CD4-positive, alpha-beta T cell treated with Interleukin-4 for 1 hour (primary cell): ENCODE data around the gene KCNT2.
A peak's percentile ranks its signal among the peaks of the same experiment; 100 is the strongest.
"Not testable (repeated sequence)": the region's sequence is repeated elsewhere in the genome, so short reads cannot be mapped to it uniquely, and the experiment has no call there.

Experiments
- DNase-seq, 2 donors: peaks; one replicate each; pipeline ENCODE4 v3.0.0-alpha.2; 2020 to 2022

Gene KCNT2

DNA sequence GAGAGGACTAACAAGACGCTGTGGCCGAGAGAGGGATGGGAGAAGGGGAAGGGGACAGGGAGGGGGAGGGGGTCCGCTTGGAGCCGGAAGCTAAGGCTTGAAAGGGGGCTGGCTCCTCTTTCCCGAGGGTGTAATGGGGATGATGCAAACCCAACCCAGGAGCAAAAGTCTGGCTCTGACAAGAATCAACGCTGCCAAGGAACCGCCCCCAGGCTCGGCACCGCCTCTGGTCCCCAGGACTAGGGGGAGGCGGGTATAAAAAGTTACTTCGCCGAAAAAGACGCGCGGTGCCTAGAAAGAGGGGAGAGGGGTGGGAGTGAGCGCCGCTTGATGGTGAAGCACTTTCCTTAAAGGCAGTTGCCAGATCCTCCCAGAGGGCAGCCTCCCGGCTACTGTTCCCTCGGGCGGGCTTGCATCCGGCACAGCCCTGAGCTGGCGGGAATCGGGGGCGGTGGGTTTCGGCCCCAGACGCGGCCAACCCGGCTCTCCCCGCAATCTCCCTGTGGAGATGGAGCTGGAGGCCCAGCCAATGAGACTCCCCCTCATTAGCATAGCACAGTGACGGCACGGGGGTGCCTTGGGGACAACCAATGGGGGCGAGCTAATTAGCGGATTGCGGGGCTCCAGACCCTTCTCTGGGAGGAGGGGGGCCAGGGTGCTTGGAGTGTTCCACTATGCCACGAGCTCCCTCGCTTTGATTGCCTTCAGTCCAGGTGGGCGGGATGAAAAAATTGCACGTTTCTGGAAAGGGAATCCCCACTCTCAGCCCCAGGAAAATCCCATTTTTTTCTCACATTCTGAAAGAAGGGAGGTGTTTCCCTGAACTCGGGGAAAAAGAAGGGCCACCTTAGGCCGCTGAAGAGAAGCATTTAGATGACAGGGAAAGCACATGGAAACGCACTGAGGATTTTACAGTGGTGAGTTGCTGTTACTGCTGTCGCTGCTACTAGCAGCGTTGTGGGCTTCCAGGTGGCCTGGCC is at the start of gene KCNT2:
Gene KCNT2, minus strand, starts transcription at position 51 of the 980 bp plus-strand sequence. CDS start 131 bp downstream, outside the sequence.
- DNase-seq: peak in 1 of 2 donors; percentile 5

DNA sequence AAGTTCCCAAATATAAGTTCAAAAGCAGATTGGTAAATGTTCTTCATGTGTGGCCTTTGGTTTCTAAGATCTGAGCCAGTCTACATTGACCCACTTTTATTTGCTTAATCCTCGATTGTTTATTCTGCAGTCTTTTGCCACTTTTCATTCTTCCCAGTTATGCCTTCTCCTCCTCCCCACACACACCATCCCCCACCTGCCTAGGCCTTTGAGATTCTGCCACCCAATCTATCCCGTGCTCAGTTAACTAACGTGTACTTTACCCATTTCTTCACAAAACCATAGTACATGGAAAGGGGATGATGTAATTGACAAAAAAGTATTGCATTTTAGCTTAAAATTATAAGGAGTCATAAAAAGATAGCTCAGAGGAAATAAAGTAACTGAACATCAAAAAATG is 47.3 kb upstream of the KCNT2 start:
- no peak for DNase-seq

DNA sequence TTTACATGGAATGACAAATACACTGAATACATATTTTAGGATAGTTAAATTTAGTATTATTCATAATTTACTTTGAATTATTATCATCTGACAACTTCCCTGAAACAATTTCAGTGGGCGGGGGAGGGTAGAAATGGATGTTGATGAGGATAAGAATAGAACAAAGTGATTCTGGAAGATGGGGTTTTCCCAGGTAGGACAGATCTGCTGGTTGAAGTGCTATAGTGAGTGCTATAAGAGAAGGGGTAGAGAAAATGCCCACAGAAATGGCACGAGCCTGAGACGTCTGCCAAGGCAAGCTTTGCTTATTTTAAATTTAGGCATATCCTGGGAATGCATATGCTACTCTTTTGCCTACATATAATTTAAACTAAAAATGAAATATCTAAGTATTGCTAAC is 46.8 kb upstream of the KCNT2 start:
- DNase-seq: no peak

DNA sequence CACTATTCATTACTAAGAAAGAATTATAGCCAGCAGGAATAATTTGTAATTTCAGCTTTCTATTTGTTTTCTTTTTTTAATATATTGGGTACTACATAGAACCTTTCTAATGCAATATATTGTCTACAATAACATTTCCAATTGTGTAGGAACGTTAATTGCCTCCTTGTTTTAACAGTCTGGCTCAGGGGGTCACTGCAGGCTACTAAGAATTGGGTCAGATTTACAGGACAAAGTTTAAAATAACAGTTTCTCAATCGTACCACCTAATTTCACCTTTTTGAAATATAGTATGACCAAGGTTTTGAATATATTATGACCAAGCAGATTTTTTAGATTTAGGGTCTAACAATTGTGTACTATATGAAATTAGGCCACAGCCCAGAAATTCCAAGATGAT is 46.0 kb upstream of the KCNT2 start:
- no peak for DNase-seq

DNA sequence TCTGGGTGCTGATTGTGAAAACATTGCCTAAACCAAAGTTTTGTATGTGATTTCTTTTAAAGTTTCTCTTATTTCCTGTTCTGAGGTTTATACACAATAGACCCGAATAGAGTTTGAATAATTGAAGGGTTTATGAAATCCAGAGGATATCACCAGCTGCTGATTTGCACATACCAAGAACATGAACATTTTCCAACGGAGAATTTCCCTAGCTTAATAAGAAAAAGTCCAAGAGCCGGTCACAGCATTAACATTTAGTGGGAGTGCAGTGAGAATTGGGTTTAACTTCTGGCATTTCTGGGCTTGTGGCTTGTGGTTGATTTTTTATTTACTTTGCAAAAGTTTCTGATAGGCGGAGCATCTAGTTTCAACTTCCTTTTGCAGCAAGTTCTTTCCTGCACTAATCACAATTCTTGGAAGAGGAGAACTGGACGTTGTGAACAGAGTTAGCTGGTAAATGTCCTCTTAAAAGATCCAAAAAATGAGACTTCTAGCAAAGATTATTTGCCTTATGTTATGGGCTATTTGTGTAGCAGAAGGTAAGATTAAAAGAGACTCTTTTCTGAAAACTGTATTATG is 43.5 kb upstream of the KCNT2 start, which contains the start of gene CFH:
Gene CFH, plus strand, starts transcription at position 407 of the 579 bp plus-strand sequence. Its CDS starts 75 bp downstream, at position 482.
- DNase-seq: peak in 1 of 2 donors; percentile 31

DNA sequence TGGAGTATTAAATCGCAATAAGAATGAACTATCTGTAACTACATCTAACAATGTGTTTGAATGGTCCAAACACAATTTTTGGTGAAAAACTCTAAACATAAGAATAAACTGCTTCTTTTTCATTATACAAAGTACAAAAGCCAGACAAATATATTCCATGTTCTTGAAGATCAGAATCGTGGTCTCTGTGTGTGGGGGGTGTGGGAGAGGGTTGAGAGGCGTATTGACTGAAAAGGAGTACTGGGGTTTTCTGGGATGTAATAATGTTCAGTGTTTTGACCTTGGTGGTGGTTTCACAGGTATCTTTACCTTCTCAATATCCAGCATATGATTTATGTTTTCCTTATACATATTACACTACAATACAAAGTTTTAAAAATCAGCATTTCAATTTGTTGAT is 42.8 kb upstream of the KCNT2 start:
- DNase-seq: no peak

DNA sequence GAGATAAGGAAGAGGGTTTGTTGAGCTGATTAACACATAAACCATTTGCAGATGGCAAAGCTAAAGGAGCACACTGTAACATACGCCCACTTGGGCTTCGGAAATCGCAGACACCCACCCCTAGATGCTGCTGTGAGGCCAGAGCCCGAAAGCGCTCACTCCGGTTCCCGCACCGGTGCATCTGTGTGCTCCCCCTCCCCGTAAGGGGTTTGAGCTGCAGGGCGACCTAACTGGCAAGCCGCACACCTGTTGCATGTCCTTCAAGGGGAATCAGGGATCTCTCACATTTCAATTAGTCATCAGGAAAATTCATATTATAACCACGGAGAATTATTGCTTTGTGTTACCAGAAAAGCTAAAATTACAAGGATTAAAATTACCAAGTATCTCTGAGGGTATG is 42.2 kb upstream of the KCNT2 start:
- no peak for DNase-seq

DNA sequence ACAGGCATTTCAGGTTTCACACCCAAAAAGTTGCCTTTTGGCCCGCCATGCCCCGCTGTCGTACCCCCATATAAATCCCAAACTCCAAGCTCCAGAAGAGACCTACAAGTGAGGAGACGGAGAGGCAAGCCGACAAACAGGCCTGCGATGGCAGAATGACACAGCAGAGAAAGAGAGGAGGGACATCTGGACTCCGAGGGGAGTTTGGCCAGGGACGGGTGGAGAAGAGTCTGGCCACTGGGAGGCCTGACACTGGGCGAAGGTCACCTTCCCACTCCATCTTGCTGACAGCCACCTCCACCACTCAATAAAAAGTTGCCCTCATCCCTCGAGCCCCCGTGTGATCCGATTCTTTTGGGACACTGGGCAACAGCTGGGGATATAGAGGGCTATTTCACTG is 41.8 kb upstream of the KCNT2 start:
- DNase-seq: no peak

DNA sequence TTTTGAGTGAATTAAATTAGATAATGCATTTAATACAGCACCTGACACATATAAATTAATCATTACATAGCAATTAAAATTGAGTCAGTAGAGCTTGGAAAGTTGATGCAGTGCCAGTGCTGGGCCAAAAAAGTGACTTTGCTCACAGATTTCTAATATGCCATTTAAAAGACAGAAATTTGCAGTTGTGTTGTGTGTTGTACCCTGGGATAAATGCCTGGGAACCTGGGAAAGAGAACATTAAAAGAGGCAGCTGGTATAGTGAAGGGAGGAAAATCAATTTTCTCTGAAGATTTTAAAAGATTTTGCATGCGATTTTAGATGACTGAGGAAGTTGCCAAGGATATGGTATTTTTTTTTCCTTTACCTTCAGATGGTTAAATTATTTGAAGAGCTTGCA is 32.7 kb upstream of the KCNT2 start:
- DNase-seq: no peak

DNA sequence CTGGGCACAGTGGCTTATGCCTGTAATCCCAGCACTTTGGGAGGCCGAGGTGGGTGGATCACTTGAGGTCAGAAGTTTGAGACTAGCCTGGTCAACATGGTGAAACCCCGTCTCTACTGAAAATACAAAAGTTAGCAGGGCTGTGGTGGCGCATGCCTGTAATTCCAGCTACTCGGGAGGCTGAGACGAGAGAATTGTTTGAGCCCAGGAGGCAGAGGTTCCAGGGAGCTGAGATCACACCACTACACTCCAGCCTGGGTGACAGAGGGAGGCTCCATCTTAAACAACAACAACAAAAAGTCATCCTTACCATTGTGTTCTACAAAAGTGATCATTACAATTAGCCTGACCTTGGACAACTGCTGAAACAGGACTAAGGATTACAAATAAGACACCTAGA is 31.1 kb upstream of the KCNT2 start:
- not testable (repeated sequence) for DNase-seq

DNA sequence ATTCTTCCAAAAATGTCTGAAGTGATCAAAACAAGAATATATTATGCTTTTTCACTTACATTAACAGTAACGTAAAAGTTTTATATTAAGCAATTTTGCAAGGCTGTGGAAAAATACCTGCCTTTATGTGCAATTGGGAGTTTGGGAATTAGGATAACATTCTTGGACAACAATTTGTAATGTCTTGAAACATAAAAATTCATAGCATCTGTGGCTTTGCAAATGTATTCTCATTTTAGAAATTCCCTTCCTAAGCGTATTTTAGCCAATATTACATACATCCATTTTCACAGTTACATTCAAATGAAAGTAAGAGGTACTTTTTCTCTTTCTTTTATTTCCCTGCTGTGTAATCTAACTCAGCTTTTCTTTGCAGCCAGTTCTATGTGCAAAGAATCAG is 30.2 kb upstream of the KCNT2 start:
- DNase-seq: no peak

DNA sequence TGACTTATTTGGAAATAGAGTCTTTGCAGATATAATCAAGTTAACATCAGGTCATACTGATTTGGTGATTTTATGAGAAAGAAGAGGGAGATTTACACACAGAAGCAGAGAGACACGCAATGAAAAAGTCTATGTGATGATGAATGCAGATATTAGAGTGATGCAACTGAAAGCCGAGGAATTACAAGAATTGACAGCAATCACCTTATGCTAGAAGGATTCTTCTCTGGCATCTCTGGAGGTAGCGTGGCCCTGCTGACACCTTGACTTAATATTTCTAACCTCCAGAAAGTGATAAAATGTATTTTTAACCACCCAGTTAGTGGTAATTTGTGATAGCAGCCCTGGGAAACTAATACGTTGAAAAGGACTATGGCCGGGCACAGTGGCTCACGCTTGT is 29.4 kb upstream of the KCNT2 start:
- DNase-seq: no peak

DNA sequence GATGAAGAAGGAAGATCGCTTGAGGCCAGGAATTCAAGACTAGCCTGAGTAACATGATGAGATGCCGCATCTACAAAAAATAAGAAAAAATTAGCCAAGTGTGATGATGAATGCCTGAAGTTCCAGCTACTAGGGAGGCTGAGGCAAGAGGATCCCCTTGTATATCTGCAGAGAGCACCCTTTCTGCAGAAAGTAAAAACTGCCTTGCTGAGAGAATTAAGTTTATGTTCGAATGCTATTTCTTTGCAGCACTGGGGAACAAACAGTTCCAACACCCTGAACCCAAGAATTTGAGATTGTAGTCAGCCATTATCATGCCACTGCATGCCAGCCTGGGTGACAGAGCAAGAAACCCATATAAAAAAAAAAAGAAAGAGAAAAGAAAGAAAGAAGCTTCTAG is 20.6 kb upstream of the KCNT2 start:
- no peak for DNase-seq

DNA sequence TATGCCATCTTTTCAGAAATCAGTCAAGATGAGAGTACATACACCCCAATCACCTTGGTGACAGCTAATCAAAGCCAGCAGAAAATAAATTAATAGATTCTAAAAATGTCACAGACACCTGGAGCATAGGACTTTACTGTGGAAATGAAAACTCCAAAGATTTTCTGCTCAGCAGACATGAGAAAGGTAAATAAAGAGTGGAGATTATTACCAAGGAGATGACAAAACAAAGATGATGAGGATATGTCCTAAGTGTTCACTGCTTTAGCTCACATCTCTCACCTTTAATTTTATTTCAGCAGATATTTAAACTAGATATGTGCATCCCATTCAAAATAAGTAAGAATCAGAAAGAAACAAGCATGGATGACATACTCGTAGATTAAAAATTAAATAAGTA is 14.8 kb upstream of the KCNT2 start:
- DNase-seq: no peak

DNA sequence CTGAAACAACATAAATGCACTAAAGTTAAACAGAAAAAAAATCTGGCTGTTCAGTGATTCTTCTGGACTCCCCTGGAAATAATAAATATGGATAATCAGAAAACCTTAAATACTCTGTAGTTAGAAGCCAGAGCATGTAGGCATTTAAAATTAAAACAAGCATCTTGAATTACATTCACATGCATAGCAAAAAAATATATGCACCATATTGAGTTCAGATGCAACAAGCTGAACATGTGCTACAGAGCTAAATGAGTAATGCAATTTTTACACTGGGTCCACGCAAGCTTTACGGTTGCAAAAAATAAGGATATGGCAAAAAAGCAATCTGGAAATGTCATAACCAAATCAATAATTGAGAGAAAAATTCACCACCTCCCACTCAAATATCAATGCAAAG is 11.5 kb upstream of the KCNT2 start:
- DNase-seq: no peak

DNA sequence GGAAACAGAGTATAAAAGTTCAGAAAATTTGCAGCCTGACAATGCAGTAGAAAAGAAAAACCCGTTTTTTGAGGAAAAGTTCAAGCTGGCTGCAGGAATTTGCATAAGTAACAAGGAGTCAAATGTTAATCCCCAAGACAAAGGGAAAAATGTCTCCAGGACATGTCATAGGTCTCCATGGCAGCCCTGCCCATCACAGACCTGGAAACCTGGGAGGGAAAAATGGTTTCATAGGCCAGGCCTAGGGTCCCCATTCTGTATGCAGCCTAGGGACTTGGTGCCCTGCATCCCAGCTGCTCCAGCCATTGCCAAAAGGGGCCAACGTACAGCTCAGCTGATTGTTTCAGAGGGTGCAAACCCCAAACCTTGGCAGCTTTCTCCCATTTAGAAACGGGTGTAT is 3.6 kb upstream of the KCNT2 start:
- DNase-seq: no peak

DNA sequence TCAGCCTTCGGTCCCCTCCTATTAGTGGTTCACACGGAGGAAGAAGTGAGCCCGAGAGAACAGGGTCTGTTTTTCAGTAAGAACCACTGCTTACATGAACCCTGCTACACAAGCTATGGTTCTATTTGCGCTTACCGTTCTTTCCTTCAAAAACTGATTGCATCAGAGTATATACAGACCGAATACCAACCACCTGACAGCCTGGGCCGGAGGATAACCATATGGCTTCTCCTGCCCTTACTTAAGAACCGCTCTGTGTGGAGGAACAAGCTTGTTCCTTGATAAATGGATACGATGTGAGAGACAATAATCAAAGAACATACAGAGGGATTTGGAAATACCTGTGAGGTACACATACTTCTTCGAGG is 1.1 kb upstream of the KCNT2 start:
- DNase-seq: no peak

DNA sequence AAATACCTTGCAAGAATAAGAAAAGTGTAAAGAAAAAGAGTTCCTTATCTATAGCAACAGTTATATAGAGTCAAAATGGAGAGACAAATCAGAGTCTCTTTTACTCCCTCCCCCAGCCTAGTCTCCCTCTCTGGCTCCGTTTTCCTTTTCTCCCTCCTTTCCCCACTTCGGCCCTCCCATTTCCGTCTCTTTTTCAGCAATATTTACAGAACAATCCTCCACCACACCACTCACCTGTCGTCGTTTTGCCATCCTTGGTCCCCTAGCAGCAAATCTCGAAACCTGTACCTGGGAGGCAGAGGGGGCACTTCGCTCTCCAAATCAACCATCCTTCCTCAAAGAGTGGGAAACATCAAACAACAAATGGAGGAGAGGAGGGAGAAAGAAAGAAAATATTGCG is 259 bp downstream of the KCNT2 start:
- no peak for DNase-seq

DNA sequence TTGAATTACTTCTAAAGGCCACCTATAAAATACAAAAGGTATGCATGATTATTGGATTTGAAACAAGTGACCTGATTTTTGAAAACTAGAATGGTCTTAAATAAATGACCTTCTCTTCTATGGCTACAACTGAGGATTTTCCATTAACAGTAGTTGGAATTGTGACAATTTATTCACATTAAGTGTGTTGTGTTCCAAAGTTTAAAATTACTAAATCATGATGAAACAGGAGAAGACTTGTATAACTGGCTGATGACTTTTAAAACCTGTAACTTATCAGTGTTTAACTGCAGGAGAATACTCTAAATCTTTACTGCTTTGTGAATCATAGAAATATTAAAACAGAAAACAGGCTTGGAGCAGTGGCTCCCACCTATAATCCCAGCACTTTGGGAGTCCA is 4.6 kb downstream of the KCNT2 start:
- no peak for DNase-seq

DNA sequence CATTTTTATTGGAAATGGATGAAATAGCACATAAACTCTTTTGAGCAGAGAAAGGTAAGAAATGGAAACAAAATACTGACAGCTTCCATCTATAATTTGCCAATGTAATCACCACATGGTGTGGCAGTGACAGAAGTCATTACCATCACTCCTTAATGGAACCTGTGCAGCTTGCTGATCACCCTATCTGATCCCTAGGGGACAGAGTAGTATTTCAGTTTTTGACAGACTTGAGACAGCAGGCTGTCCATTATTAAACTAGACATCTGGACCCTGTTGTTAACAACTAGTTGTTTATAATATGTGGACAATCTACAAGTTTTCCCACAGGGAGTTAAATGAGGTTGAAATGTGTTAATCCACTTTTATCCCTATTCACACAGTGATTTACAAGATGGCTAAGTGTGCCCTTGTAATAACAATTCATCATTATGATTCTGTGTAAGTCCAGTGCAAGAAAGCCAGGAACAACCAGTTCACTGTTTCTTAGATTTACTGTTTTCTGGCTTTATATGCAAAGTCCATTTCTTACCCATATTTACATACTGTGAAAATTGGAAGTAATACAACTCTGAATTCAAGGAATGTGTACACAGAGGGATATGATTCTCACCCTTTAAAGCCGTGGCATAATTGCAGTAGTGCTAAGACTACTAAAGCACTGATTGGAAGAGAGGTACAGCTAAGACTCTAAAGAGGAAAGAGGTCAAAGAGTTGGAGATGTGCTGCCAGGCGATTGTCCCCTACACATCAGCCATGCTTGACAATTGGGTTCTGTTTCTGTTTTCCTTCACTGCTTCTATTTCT is 9.1 kb downstream of the KCNT2 start:
- DNase-seq: no peak

DNA sequence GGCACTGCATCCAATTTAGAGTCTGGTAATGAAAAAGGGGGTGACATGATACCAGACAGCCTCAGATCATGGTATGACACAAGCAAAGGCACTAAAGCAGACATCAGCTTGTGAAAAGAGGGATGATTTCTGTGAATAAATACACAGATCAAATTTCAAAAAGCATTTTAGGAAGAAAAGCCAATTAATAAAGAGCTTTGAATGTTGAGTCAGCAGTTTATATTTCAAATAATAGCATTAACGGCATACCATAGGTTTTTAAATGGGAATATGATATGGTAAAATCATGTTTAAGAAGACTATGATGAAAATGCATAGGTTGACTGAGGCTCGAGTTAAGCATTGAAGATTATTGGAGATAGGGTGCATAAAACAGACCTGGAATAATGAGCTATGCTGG is 13.5 kb downstream of the KCNT2 start:
- DNase-seq: no peak

DNA sequence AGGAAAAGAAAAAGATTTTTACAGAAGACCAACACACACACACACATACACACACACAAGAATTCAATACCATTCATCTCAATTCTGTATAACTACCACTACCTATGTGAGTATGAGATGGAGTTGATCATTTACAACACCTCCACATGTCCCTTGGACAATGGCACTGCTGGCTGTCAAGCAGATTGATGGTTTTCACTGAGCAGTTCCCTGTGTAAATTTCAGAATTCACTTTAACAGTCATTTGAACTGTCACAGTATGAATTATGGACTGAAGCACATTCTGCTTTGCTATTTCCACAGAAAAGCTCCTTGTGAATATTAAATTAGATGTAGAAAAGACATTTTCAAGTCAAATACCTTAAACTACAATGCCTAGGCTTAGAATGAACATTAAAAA is 14.3 kb downstream of the KCNT2 start:
- DNase-seq: no peak

DNA sequence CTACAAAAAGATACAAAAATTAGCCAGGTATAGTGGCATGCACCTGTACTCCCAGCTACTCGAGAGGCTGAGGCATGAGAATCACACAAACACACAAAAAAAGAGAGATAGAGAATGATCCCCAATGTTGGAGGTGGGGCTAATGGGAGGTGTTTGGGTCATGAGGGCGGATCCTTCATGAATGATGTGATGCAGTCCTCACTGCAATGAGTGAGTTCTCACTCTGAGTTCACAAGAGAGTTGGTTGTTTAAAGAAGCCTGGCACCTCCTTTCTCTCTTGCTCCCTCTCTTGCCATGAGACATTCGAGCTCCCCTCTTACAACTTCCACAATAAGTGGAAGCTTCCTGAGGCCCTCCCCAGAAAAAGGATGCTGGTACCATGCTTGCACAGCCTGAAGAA is 17.3 kb downstream of the KCNT2 start:
- no peak for DNase-seq
